Measurements from ENCODE around the gene BLOC1S4. TPM values are rescaled to one million over a fixed set of nuclear protein-coding genes. Genes with fewer than 3 reads are reported as not detected.

BLOC1S4 gene
- total and polyA plus RNA-seq, 2 experiments from 2014 or later = 23.9 to 35.2 TPM

- peak overlapping the region; percentile 47 for H2AFZ ChIP-seq
Measured at GRCh38 chr4:6689506-6689960, 26.4 kb upstream of the BLOC1S4 start.

More at GRCh38 chr4:6689506-6689960, 26.4 kb upstream of the BLOC1S4 start:
- H3K4me1 ChIP-seq (ENCODE audit: insufficient read depth) = peaks cover 3% of the 10 kb centered on the region; the same call in 1 of the 2 replicates
- H3K4me3 ChIP-seq = no peak overlapping the region
- H3K27me3 Mint-ChIP-seq (ENCODE audit: insufficient read depth, low read depth, poor library complexity) = peaks cover 18% of the 10 kb centered on the region
- H3K9me2 ChIP-seq (ENCODE audit: insufficient read depth) = no peaks in the 10 kb centered on the region
- H3K36me3 ChIP-seq (ENCODE audit: insufficient read depth) = no peaks in the 10 kb centered on the region
- H3K27me3 ChIP-seq (ENCODE audit: insufficient read depth) = no peaks in the 10 kb centered on the region
- H3K4me3 Mint-ChIP-seq = no peak overlapping the region
- no peaks in the 10 kb centered on the region for H4K20me1 ChIP-seq (replicated peaks; ENCODE audit: insufficient read depth)
- H3K36me3 Mint-ChIP-seq (ENCODE audit: low read depth) = peaks cover 15% of the 10 kb centered on the region
- H3K79me2 ChIP-seq (replicated peaks; ENCODE audit: insufficient read depth) = no peaks in the 10 kb centered on the region
- peak; percentile 9 for ATAC-seq
- no peak overlapping the region for H3K27ac ChIP-seq (ENCODE audit: low read depth)
- H3F3A ChIP-seq (replicated peaks; ENCODE audit: low read depth) = no peaks in the 10 kb centered on the region
- TF ChIP-seq ZNF462 (CRISPR knock-in tag; IDR thresholded peaks at IDR 0.05) (no peak), POLR2AphosphoS5 (IDR thresholded peaks at IDR 0.05; ENCODE audit: low read depth) (no peak), ZNF331 (CRISPR knock-in tag; IDR thresholded peaks at IDR 0.05; ENCODE audit: low read depth) (no peak), JUNB (IDR thresholded peaks at IDR 0.05; ENCODE audit: unreplicated experiment) (no peak), CTCF (conservative IDR thresholded peaks at IDR 0.05; ENCODE audit: low read depth in 2 of 2) (no peak)
- H3K27ac Mint-ChIP-seq = peak overlapping the region; percentile 44; the same call in 1 of the 2 replicates
- no peak for DNase-seq (ENCODE audit: low spot score)
- no peak overlapping the region for H3K4me2 ChIP-seq
- H3K9me3 Mint-ChIP-seq = peaks cover 20% of the 10 kb centered on the region
- peaks cover 31% of the 10 kb centered on the region for H3K4me1 Mint-ChIP-seq

All from GM23338 (cell line).